ENCODE results near the gene MS4A18. TPM values are rescaled to one million over a fixed set of nuclear protein-coding genes. Genes with fewer than 3 reads are reported as not detected.

Gene MS4A18
- total RNA-seq, 5 donors from 2014 or later (not counting 1 experiment from before 2014, with no cell fraction given): not detected

GRCh38 chr11:60785136-60785535 lies 60.6 kb downstream of the MS4A18 start, which contains the start of gene MS4A10:
Gene MS4A10 (plus strand): TSS chr11:60785333. CDS start chr11:60790336, 5,003 bp downstream.
- Histone ChIP-seq H3K36me3 (ENCODE audit: control insufficient read depth in 2 of 2, extremely low read depth in 1 of 2, insufficient read depth in 1 of 2, low read length in 1 of 2) (no peaks in the 10 kb centered on the region), H3K27me3 (replicated peaks in 1 of 2; ENCODE audit: control insufficient read depth in 2 of 2, extremely low read depth in 1 of 2, insufficient read depth in 2 of 2, low read length in 1 of 2) (peaks cover under 1 to 5% of the 10 kb centered on the region in 2 experiments), H3K4me1 (ENCODE audit: control insufficient read depth in 1 of 2, extremely low read depth in 1 of 2, insufficient read depth in 2 of 2, low read length in 2 of 2) (no peaks in the 10 kb centered on the region), H3K9me3 (no peaks in the 10 kb centered on the region), H3K4me3 (ENCODE audit: control insufficient read depth in 1 of 2, extremely low read depth in 1 of 2, low read length in 1 of 2) (no peak within 1 kb of the TSS), H3K27ac (ENCODE audit: low read length) (no peak within 1 kb of the TSS)
- ATAC-seq (replicated peaks in 1 of 4): no peak
- H3K9me3 Mint-ChIP-seq: no peaks in the 10 kb centered on the region
- ChIA-PET CTCF (no interaction called here), POLR2A (no interaction called here)
- H3K27ac Mint-ChIP-seq: no peak within 1 kb of the TSS
- no peak within 1 kb of the TSS for H3K4me3 Mint-ChIP-seq
- no peak for DNase-seq
- peaks cover 0 to 7% (median 0%) of the 10 kb centered on the region in 3 donors for H3K4me1 Mint-ChIP-seq
- no peaks in the 10 kb centered on the region for H3K27me3 Mint-ChIP-seq
- H3K36me3 Mint-ChIP-seq: no peaks in the 10 kb centered on the region
- WGBS (ENCODE audit: insufficient coverage): 82% methylated on average over 8 of the region's 9 CpGs

GRCh38 chr11:60785806-60786361 lies 61.4 kb downstream of the MS4A18 start:
- Mint-ChIP-seq H3K9me3 (no peaks in the 10 kb centered on the region), H3K27me3 (no peaks in the 10 kb centered on the region), H3K4me3 (no peak overlapping the region), H3K4me1 (peaks cover 0 to 7% (median 0%) of the 10 kb centered on the region in 3 donors), H3K27ac (no peak overlapping the region), H3K36me3 (no peaks in the 10 kb centered on the region)
- no peak for DNase-seq
- WGBS (ENCODE audit: insufficient coverage): 63% methylated on average over 8 of the region's 8 CpGs
- CTCF ChIA-PET: no interaction called here
- peaks cover 0 to 5% of the 10 kb centered on the region in 2 experiments for H3K27me3 ChIP-seq (replicated peaks in 1 of 2; ENCODE audit: control insufficient read depth in 2 of 2, extremely low read depth in 1 of 2, insufficient read depth in 2 of 2, low read length in 1 of 2)
- no peaks in the 10 kb centered on the region for H3K36me3 ChIP-seq (ENCODE audit: control insufficient read depth in 2 of 2, extremely low read depth in 1 of 2, insufficient read depth in 1 of 2, low read length in 1 of 2)
- ATAC-seq (replicated peaks in 1 of 4): no peak
- no peaks in the 10 kb centered on the region for H3K9me3 ChIP-seq
- POLR2A ChIA-PET: no interaction called here
- H3K27ac ChIP-seq (ENCODE audit: low read length): no peak overlapping the region
- H3K4me1 ChIP-seq (ENCODE audit: control insufficient read depth in 1 of 2, extremely low read depth in 1 of 2, insufficient read depth in 2 of 2, low read length in 2 of 2): no peaks in the 10 kb centered on the region
- H3K4me3 ChIP-seq (ENCODE audit: control insufficient read depth in 1 of 2, extremely low read depth in 1 of 2, low read length in 1 of 2): no peak overlapping the region

GRCh38 chr11:60786811-60787567 lies 62.5 kb downstream of the MS4A18 start:
- Histone ChIP-seq H3K4me3 (ENCODE audit: control insufficient read depth in 1 of 2, extremely low read depth in 1 of 2, low read length in 1 of 2) (no peak overlapping the region), H3K9me3 (no peaks in the 10 kb centered on the region), H3K36me3 (ENCODE audit: control insufficient read depth in 2 of 2, extremely low read depth in 1 of 2, insufficient read depth in 1 of 2, low read length in 1 of 2) (no peaks in the 10 kb centered on the region), H3K27me3 (replicated peaks in 1 of 2; ENCODE audit: control insufficient read depth in 2 of 2, extremely low read depth in 1 of 2, insufficient read depth in 2 of 2, low read length in 1 of 2) (peaks cover 0 to 3% of the 10 kb centered on the region in 2 experiments), H3K27ac (ENCODE audit: low read length) (no peak overlapping the region), H3K4me1 (ENCODE audit: control insufficient read depth in 1 of 2, extremely low read depth in 1 of 2, insufficient read depth in 2 of 2, low read length in 2 of 2) (no peaks in the 10 kb centered on the region)
- ATAC-seq (replicated peaks in 1 of 4) (no peak), DNase-seq (no peak)
- Mint-ChIP-seq H3K36me3 (no peaks in the 10 kb centered on the region), H3K27me3 (no peaks in the 10 kb centered on the region), H3K4me3 (no peak overlapping the region), H3K9me3 (no peaks in the 10 kb centered on the region), H3K27ac (no peak overlapping the region), H3K4me1 (peaks cover 0 to 7% (median 0%) of the 10 kb centered on the region in 3 donors)
- ChIA-PET CTCF (no interaction called here), POLR2A (no interaction called here)
- 90% methylated on average over 5 of the region's 15 CpGs for WGBS (ENCODE audit: insufficient coverage)

- Histone ChIP-seq H3K36me3 (ENCODE audit: control insufficient read depth in 2 of 2, extremely low read depth in 1 of 2, insufficient read depth in 1 of 2, low read length in 1 of 2) (no peaks in the 10 kb centered on the region), H3K27me3 (replicated peaks in 1 of 2; ENCODE audit: control insufficient read depth in 2 of 2, extremely low read depth in 1 of 2, insufficient read depth in 2 of 2, low read length in 1 of 2) (no peaks in the 10 kb centered on the region), H3K27ac (ENCODE audit: low read length) (no peak overlapping the region), H3K9me3 (no peaks in the 10 kb centered on the region), H3K4me1 (ENCODE audit: control insufficient read depth in 1 of 2, extremely low read depth in 1 of 2, insufficient read depth in 2 of 2, low read length in 2 of 2) (no peaks in the 10 kb centered on the region), H3K4me3 (ENCODE audit: control insufficient read depth in 1 of 2, extremely low read depth in 1 of 2, low read length in 1 of 2) (no peak overlapping the region)
- Mint-ChIP-seq H3K27me3 (no peaks in the 10 kb centered on the region), H3K36me3 (no peaks in the 10 kb centered on the region), H3K4me3 (no peak overlapping the region), H3K4me1 (peaks cover 0 to 7% (median 0%) of the 10 kb centered on the region in 3 donors), H3K9me3 (no peaks in the 10 kb centered on the region), H3K27ac (no peak overlapping the region)
- DNase-seq (no peak), ATAC-seq (replicated peaks in 1 of 4) (no peak)
- ChIA-PET POLR2A (no interaction called here), CTCF (no interaction called here)
- 82% methylated on average over 3 of the region's 7 CpGs for WGBS (ENCODE audit: insufficient coverage)
Measured at GRCh38 chr11:60788401-60789125, 64.0 kb downstream of the MS4A18 start.

GRCh38 chr11:60790726-60791125 lies 66.2 kb downstream of the MS4A18 start:
- Mint-ChIP-seq H3K9me3 (no peaks in the 10 kb centered on the region), H3K4me1 (peaks cover 0 to 7% (median 0%) of the 10 kb centered on the region in 3 donors), H3K27me3 (no peaks in the 10 kb centered on the region), H3K27ac (no peak overlapping the region), H3K4me3 (no peak overlapping the region), H3K36me3 (no peaks in the 10 kb centered on the region)
- Histone ChIP-seq H3K36me3 (ENCODE audit: control insufficient read depth in 2 of 2, extremely low read depth in 1 of 2, insufficient read depth in 1 of 2, low read length in 1 of 2) (no peaks in the 10 kb centered on the region), H3K4me1 (ENCODE audit: control insufficient read depth in 1 of 2, extremely low read depth in 1 of 2, insufficient read depth in 2 of 2, low read length in 2 of 2) (no peaks in the 10 kb centered on the region), H3K9me3 (no peaks in the 10 kb centered on the region), H3K4me3 (ENCODE audit: control insufficient read depth in 1 of 2, extremely low read depth in 1 of 2, low read length in 1 of 2) (no peak overlapping the region), H3K27me3 (replicated peaks in 1 of 2; ENCODE audit: control insufficient read depth in 2 of 2, extremely low read depth in 1 of 2, insufficient read depth in 2 of 2, low read length in 1 of 2) (peaks cover 0 to 5% of the 10 kb centered on the region in 2 experiments), H3K27ac (ENCODE audit: low read length) (no peak overlapping the region)
- POLR2A ChIA-PET: interaction anchor here in 1 of 2 donors (0.6 kb wide), 1 partner anchor 15 kb away, joined by 5 read pairs; no protein-coding TSS in a partner anchor
- ATAC-seq (replicated peaks in 1 of 4): no peak
- no peak for DNase-seq
- CTCF ChIA-PET: no interaction called here
- 86% methylated on average over 2 of the region's 3 CpGs for WGBS (ENCODE audit: insufficient coverage)

GRCh38 chr11:60791153-60791933 lies 66.8 kb downstream of the MS4A18 start:
- ATAC-seq (replicated peaks in 1 of 4): no peak
- H3K27me3 ChIP-seq (replicated peaks in 1 of 2; ENCODE audit: control insufficient read depth in 2 of 2, extremely low read depth in 1 of 2, insufficient read depth in 2 of 2, low read length in 1 of 2): peaks cover 0 to 6% of the 10 kb centered on the region in 2 experiments
- Mint-ChIP-seq H3K4me1 (peaks cover 0 to 7% (median 0%) of the 10 kb centered on the region in 3 donors), H3K36me3 (no peaks in the 10 kb centered on the region), H3K27me3 (no peaks in the 10 kb centered on the region), H3K9me3 (no peaks in the 10 kb centered on the region), H3K27ac (no peak overlapping the region), H3K4me3 (no peak overlapping the region)
- ChIA-PET POLR2A (no interaction called here), CTCF (interaction anchor here (0.6 to 0.7 kb wide), 2 partner anchors 500 to 650 kb away, joined by 3 to 4 read pairs; no protein-coding TSS in a partner anchor)
- H3K4me1 ChIP-seq (ENCODE audit: control insufficient read depth in 1 of 2, extremely low read depth in 1 of 2, insufficient read depth in 2 of 2, low read length in 2 of 2): no peaks in the 10 kb centered on the region
- no peaks in the 10 kb centered on the region for H3K9me3 ChIP-seq
- DNase-seq: no peak
- no peak overlapping the region for H3K27ac ChIP-seq (ENCODE audit: low read length)
- no peak overlapping the region for H3K4me3 ChIP-seq (ENCODE audit: control insufficient read depth in 1 of 2, extremely low read depth in 1 of 2, low read length in 1 of 2)
- no peaks in the 10 kb centered on the region for H3K36me3 ChIP-seq (ENCODE audit: control insufficient read depth in 2 of 2, extremely low read depth in 1 of 2, insufficient read depth in 1 of 2, low read length in 1 of 2)
- WGBS (ENCODE audit: insufficient coverage): 95% methylated on average over 2 of the region's 4 CpGs

Data from T-cell (primary cell).